GM12892 (cell line): ENCODE data around the gene FHL1.
A peak's percentile ranks its signal among the peaks of the same experiment; 100 is the strongest.

Experiments used
- DNase-seq: peaks from one replicate; pipeline ENCODE4 v3.0.0; 2011; ENCODE audit not compliant: insufficient read length
- FAIRE-seq: peaks from 2 replicates; lab custom pipeline; 2011; peaks lifted over from hg19 to GRCh38; lab: Jason Lieb, UNC
- POLR2A ChIP-seq: IDR thresholded peaks from 2 replicates; pipeline ENCODE4 v1.6.1; 2011; ENCODE audit warnings: low read depth, low read length, control low read depth
- POLR2AphosphoS5 ChIP-seq: IDR thresholded peaks from 2 replicates; pipeline ENCODE4 v1.6.1; 2011; ENCODE audit warnings: low read depth, low read length, control low read depth
- TAF1 ChIP-seq: IDR thresholded peaks from 2 replicates; pipeline ENCODE4 v1.6.1; 2011; ENCODE audit warnings: low read depth, mild to moderate bottlenecking, control low read depth, low read length, borderline replicate concordance

FHL1 gene

GRCh38 chrX:136170139-136170800 lies 22.9 kb downstream of the FHL1 start:
- no peak for FAIRE-seq
- no peak for DNase-seq
- TF ChIP-seq TAF1 (no peak), POLR2A (no peak), POLR2AphosphoS5 (no peak)

DNA sequence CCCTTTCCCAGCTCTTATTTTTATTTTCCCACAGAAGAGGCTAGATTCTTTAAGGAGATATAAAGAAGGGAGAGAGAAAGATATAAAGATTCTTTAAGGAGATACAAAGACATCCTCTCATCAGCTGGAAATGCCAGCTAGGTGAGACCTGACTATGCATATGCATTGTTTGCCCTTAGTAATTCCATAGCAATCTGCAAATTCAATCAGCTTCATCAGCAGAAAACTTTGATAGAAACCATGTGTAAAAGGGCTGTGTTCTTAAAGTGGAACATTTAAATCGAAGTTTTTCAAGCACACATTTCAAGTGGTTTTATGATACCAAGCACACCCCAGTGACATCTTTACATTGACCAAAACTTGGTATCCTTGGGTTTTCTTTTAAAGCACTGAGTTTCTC lies 24.1 kb downstream of the FHL1 start:
- DNase-seq (no peak), FAIRE-seq (no peak)
- TF ChIP-seq POLR2A (no peak), TAF1 (no peak), POLR2AphosphoS5 (no peak)

DNA sequence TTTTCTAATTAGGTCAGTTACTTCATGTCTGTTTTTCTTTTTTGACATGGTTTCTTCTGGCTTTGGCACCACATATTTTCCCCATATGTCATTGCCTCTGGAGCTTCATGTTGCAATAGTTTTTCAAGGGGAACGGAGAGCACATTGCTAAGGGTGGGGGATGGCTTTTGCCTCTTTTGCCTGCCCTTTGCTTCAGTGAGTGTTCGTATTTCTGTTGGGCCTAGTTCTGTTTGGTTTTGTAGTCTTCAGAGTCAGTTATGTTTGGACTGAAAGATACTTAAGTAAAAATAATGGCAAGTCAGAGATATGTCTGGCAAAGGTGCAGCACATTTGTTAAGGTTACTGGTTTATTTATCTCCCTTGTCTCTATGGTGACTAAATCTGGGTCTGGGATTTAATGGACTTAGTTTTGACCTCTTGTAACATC lies 29.1 kb downstream of the FHL1 start:
- no peak for FAIRE-seq
- DNase-seq: no peak
- TF ChIP-seq POLR2A: no peak

DNA sequence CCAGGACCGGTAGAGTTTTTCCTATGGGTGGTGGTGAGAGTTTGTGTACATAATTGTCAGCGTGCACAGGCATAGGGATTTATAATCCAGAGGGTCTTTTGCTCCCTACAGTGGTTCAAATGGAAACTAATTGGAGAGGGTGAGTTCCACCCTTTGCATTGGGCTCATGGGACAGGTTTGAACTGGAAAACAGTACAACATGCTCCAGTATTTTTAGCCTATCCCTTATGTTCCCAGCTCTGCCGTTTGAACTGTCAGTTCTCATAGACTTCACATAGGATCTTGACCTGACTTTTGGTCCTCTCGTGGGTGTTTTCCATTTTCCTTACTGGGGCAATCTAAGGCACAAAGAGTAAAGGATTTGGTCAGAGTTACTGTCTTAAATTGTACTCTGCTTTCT lies 31.8 kb downstream of the FHL1 start:
- DNase-seq: no peak
- no peak for FAIRE-seq
- TF ChIP-seq TAF1 (no peak), POLR2AphosphoS5 (no peak), POLR2A (no peak)

- FAIRE-seq (no peak), DNase-seq (no peak)
- no peak for TF ChIP-seq POLR2A
- no peak for TF ChIP-seq TAF1
- no peak for TF ChIP-seq POLR2AphosphoS5
Measured at GRCh38 chrX:136182414-136182813, 35.1 kb downstream of the FHL1 start.

DNA sequence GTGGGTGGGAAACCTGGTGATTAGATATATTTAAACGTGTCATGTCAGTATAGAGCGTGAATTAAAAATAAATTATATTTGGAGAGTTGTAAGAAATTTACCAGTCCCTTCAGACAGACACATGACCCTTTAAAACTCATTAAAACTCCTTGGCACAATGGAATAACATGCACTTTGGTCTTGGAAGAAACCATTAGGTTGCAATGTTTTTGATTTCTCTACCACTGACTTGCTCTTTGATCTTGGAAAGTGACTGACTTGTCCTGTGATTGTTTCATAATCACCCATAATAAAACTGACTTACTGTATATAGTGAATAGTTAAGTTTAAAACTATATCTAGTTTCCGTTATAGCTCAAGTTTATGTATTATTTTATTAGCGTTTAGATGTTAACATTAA lies 35.8 kb downstream of the FHL1 start:
- no peak for TF ChIP-seq POLR2A
- no peak for TF ChIP-seq POLR2AphosphoS5
- TF ChIP-seq TAF1: no peak

DNA sequence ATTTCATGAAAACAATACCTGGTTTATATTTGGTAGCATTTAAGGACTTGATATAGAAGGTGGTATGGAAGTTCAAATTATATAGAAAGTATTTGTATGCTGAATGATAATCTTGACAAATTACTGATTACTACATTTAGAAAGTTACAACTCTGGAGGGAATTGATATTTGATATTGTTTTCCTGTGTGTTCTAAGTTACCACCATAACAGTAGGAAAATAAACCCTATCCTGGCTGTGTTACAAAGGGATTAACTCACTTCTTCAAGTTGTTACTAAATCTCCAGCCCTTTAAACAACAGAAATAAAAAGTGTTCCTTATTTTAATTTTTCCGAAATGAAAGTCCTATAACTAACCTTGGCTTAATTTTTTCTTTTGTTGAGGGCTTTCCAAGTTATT lies 36.6 kb downstream of the FHL1 start:
- DNase-seq: no peak
- FAIRE-seq: no peak
- no peak for TF ChIP-seq TAF1
- TF ChIP-seq POLR2AphosphoS5: no peak
- TF ChIP-seq POLR2A: no peak

More for the DNA sequence above, 35.8 kb downstream of the FHL1 start:
- DNase-seq (no peak), FAIRE-seq (no peak)

DNA sequence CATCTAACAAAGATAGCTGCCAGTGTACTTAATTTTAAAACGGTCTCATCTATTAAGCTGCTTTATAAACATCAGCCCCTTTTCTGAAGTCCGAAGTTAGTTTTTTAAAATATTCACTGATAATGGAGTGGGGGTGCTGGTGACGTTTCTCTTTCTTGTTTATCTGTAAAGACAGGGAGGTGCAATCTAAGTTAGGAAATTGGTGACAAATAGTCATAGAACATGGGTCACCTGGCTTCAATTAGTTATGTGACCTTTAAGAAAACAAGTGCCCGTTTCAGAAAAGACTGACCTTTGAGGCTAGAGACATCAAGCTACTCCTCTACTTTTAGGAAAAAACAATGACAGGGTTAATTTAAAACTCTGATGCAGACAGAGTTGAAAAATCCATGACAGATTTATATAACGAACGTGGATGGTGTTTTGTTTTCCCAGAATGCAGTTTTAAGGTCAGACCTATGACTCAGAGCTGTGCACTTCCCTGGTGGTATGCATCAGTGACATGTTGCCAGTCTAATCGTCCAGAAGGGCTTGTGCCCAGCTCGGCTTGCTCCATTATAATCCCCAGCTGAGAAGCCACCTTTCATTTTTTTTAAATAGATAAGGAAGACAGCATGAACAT lies 38.2 kb downstream of the FHL1 start:
- DNase-seq (no peak), FAIRE-seq (no peak)
- no peak for TF ChIP-seq TAF1
- TF ChIP-seq POLR2A: no peak
- TF ChIP-seq POLR2AphosphoS5: no peak

DNA sequence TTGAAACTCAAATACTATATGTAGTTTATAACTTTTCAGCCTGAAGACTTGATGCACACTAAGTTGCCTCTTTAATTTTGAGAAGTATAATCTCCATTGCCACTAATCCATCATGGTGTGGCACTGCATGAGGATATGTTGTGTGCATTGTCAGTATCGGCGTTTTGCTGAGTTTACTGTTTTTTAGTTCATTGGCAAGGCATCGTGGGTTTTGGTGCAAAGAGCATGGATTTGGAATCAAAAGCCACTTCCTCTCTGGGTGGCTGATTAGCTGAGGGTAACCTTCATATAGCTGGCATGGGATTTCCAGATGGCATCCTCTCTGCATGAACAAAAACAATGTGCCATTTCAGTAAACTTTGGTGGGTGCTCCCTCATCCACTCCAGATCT lies 38.7 kb downstream of the FHL1 start:
- FAIRE-seq (no peak), DNase-seq (no peak)
- no peak for TF ChIP-seq POLR2A
- TF ChIP-seq TAF1: no peak
- TF ChIP-seq POLR2AphosphoS5: no peak

- TF ChIP-seq TAF1 (no peak), POLR2A (no peak), POLR2AphosphoS5 (no peak)
- no peak for FAIRE-seq
Measured at GRCh38 chrX:136189222-136189621, 41.9 kb downstream of the FHL1 start.

GRCh38 chrX:136190038-136190713 lies 42.8 kb downstream of the FHL1 start:
- TF ChIP-seq POLR2AphosphoS5: no peak
- TF ChIP-seq POLR2A: no peak
- no peak for TF ChIP-seq TAF1
- DNase-seq (no peak), FAIRE-seq (peak; percentile 27)

More at GRCh38 chrX:136189222-136189621, 41.9 kb downstream of the FHL1 start:
- DNase-seq: no peak

DNA sequence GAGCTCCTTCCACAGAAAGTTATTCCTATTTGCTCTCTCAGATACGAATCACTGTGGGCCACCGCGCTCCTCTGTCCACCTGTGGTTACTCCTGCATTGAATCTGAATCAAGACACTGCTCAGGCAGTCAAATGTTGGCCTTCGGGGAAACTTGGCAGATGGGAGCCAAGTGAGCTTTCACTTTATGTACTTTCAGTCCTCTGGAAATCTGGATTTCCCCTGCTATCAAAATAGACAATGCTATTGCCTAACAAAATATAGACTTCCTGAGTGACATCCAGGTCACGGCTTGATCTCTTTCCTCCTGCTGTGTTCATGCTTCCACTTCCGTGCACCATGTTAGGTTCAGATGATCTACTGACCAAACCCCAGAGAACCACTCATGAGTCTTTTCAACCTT lies 43.8 kb downstream of the FHL1 start:
- DNase-seq: no peak
- FAIRE-seq: no peak
- TF ChIP-seq TAF1: no peak
- TF ChIP-seq POLR2AphosphoS5: no peak
- no peak for TF ChIP-seq POLR2A
